GM10266 (cell line): ENCODE measurements around the gene TMEM30A.

Experiments
- DNase-seq: peaks from one replicate; pipeline ENCODE4 v3.0.0; 2012; ENCODE audit errors: extremely low spot score
- TF ChIP-seq, protein P1 (sequence below): IDR thresholded peaks from 2 replicates; pipeline ENCODE4 v1.5.1; 2012; ENCODE audit warnings: mild to moderate bottlenecking, low read depth; ENCODE audit not compliant: control insufficient read depth, insufficient read depth; ENCODE audit errors: missing control alignments

Gene TMEM30A

DNA sequence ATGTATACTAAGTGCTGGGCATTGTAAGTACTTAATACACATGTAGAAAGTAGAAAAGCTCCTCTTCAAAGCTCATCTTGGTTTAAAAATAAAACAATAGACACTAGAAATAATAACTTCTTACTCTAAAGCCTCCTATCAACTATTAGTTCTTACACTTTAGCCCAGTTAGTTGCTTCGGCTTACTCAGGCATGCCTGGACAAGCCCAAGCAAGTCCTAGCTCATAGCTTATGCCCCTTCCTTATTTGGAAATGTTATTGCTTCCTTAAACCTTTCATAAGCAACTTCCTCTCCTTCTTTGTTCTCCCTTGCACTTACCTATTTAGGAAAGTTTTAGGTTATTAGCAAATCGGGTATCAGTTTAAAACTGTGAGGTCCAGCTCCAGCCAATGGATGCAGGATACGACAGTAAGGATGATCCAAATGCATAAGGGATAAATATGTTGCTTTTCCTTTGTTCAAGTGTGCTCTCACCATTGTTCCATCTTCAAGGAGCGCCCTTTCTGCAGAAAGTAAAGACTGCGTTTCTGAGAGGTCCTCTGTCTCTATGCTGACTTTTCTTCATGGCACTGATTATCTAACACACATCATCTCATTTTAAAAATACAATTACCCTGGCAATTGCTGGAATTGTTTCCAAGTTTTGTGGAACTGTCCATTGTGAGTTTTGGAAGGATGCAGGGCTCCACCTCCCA, 12.3 kb downstream of the TMEM30A start:
- DNase-seq, result no peak
- TF ChIP-seq, protein P1, sequence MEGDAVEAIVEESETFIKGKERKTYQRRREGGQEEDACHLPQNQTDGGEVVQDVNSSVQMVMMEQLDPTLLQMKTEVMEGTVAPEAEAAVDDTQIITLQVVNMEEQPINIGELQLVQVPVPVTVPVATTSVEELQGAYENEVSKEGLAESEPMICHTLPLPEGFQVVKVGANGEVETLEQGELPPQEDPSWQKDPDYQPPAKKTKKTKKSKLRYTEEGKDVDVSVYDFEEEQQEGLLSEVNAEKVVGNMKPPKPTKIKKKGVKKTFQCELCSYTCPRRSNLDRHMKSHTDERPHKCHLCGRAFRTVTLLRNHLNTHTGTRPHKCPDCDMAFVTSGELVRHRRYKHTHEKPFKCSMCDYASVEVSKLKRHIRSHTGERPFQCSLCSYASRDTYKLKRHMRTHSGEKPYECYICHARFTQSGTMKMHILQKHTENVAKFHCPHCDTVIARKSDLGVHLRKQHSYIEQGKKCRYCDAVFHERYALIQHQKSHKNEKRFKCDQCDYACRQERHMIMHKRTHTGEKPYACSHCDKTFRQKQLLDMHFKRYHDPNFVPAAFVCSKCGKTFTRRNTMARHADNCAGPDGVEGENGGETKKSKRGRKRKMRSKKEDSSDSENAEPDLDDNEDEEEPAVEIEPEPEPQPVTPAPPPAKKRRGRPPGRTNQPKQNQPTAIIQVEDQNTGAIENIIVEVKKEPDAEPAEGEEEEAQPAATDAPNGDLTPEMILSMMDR, result no peak

DNA sequence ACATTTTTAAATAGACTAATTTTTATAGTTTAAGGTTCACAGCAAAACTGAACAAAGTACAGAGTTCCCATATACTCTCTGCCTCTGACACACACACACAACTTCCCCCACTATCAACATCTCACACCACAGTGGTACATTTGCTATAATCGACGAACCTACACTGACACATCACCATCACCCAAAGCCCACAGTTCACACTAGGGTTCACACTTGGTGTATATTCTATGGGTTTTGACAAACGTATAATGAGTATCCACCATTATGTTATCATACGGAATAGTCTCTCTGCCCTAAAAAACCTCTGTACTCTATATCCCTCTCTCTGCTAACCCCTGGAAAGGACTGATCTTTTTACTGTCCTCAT, 15.6 kb downstream of the TMEM30A start:
- TF ChIP-seq, protein P1, result no peak
- no peak for DNase-seq

DNA sequence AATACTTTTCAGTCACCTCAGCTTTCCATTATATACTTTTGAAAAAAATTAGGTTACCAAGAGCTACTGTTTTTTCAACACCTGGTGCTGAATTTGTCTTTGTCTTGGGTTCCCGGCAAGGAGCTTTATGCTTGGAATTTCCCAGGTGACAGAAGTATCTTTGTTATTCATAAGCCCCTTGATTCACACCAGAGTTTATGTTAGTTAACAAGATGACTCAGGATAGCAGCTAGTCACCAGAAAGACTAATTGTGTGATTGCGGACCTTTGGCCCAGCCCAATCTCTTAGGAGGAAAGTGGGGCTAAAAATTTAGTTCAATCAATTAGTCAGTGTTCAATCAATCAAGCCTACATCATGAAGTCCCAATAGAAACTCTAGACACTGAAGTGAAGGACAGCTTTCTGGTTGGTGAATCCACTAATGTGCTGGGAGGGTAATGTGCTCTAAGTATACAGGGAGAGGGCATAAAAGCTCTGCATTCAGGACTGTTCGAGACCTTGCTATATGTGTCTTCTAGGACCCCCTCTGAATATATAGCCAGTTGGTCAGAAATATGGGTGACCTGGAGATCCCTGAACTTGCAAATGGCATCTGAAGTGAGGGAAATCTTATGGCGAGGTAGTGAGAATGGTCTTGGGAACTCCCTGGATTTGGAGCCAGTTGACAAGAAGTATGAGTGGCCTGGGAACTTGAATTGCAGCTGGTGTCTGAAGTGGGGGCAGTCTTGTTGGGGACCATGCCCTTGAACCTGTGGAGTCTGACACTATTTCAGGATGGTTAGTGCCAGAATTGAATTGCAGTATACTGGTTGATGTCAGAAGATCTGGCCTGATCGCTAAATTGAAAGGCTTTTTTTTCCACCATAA, 16.2 kb downstream of the TMEM30A start:
- no peak for DNase-seq
- TF ChIP-seq, protein P1, result no peak

DNA sequence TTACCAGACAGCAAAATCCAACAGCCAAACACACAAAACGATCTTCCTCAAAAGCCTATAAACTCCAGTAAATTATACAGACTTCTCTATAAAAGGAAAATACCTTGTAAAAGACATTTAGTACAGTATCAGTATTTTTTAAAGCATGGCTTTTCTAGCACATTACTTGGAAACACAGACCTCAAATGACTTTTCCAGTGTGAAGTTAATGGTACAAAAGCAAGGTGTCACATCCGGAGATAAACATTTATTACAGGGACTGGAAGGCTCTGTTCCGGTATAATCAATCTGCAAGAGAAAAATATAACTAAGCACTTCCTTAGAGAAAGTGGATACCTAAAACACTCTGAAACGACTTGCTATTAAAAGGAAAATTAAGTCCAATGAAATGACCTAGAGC, 17.1 kb downstream of the TMEM30A start:
- no peak for DNase-seq
- TF ChIP-seq, protein P1, result no peak

DNA sequence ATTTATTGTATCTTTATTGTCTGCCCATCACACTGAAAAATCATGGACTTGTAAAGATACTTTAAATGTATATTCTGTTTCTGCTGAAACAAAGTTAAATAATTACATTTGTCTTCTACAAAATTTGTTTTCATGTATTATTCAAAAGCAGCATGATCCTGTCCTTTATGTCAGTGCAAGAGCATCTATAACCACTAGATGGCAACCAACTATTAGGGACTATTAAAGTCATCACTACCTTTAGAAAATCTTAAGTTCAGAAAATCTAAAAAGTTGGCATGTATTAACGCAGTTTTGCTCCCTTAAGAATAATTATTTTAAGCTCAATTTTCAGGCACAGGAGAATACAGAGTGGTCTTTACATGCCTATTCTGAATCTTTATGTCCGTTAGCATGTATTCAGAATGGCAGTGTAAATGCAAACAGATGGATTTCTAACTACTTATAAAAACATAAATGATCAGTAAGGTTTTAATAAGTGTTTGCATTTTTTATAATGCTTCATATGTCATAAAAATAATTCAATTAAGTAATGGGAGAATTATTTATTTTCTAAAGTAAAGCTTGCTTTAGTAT, 17.8 kb downstream of the TMEM30A start:
- no peak for DNase-seq
- TF ChIP-seq, protein P1, result peak; percentile 77

DNA sequence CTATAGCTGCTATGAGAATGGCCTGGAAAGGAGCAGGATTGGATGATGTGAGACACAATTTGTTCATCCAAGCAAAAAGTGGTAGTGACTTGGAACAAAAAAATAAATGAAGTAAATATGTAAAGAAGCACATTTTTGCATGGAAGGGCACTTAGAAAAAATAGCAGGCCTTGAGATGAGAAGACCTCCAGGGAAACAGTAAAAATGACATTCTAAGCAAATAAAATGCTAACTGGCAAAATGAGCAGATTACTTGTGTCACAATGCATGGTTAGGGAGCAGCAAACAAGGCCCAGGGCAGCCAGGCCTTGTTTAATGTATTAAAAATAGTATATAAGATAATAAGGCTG, 21.2 kb downstream of the TMEM30A start:
- no peak for DNase-seq
- TF ChIP-seq, protein P1, result no peak
